ENCODE results near the gene TMCC3.

DNA sequence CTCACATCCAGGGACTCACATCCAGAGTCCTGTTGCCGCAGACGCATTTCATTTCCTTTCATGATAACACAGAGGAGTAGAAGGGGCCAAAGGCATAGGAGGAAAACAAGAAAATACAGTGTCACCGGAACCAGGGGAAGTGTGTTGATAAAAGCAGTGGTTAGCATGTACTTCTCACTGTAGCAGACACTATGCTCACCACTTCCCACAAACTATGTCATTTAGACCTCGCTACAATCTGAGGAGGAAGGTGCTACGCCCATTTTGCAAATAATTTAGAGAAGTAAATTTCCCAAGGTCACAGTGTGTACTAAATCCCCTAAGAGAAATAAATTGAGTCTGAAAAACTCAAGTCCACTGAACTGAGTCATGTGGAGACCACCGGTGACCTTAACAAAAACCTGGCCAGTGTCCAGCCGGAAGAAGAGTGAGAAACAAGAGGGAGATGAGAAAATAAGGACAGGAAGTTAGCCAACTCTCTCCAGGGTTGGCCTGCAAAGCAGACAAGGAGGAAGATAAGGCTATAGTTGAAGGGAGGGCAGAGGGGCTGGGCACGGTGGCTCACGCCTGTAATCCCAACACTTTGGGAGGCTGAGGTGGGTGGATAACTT lies 25.8 kb upstream of the TMCC3 start:
- TF ChIP-seq YY1 (IDR thresholded peaks at IDR 0.05; ENCODE audit: insufficient read depth, insufficient read length), result no peak
- TF ChIP-seq SUZ12 (IDR thresholded peaks at IDR 0.05; ENCODE audit: extremely low read depth, insufficient read depth, insufficient read length), result no peak

Measured in NT2/D1 (cell line).